H1 (cell line): ENCODE measurements around the gene SLC35D2. TPM values are rescaled to one million over a fixed set of nuclear protein-coding genes. Genes with fewer than 3 reads are reported as not detected.

Experiments used
- BRCA1 ChIP-seq: IDR thresholded peaks from 2 replicates; pipeline ENCODE4 v1.6.1; 2012; ENCODE audit warnings: low read depth, low read length, improper control_type of control experiment
- CHD7 ChIP-seq: fragments of 300-600 bp; sonication (generic); IDR thresholded peaks from 2 replicates; pipeline ENCODE4 v1.7.1; 2012; ENCODE audit warnings: low read length, moderate library complexity, mild to moderate bottlenecking, inconsistent platforms; ENCODE audit not compliant: insufficient replicate concordance
- CREB1 ChIP-seq: IDR thresholded peaks from 2 replicates; pipeline ENCODE4 v1.6.1; 2012; ENCODE audit warnings: inconsistent platforms
- KDM4A ChIP-seq: IDR thresholded peaks from one replicate; pipeline ENCODE4 v1.7.1; 2012; ENCODE audit warnings: low read depth, mild to moderate bottlenecking, moderate library complexity, low read length, inconsistent platforms; ENCODE audit not compliant: severe bottlenecking
- KDM5A ChIP-seq: fragments of 200-600 bp; IDR thresholded peaks from 2 replicates; pipeline ENCODE4 v1.7.1; 2012; ENCODE audit warnings: mild to moderate bottlenecking, low read length, inconsistent platforms, mixed read lengths
- MAFK ChIP-seq: IDR thresholded peaks from 2 replicates; pipeline ENCODE4 v1.6.1; 2012; ENCODE audit warnings: low read depth, mild to moderate bottlenecking, improper control_type of control experiment, low read length
- RAD21 ChIP-seq, 2 experiments: IDR thresholded peaks in 1 of 2; conservative IDR thresholded peaks in 1 of 2; 2 replicates each; pipeline ENCODE4 v1.6.1; 2011; ENCODE audit warnings: low read depth in 2 of 2, low read length in 2 of 2, improper control_type of control experiment in 1 of 2, inconsistent platforms in 1 of 2, mild to moderate bottlenecking in 1 of 2, moderate library complexity in 1 of 2
- RXRA ChIP-seq: IDR thresholded peaks from 2 replicates; pipeline ENCODE4 v1.6.1; 2011; ENCODE audit warnings: low read depth, mild to moderate bottlenecking, low read length, moderate library complexity; ENCODE audit not compliant: insufficient read depth
- polyA plus RNA-seq, 7 experiments: library from polyadenylated mRNA; depleted of rRNA in 3 of 7; stranded (reverse) in 5 of 7; unstranded in 2 of 7; fragments of >200 nt in 5 of 7; fragments of 200-250 nt in 2 of 7; gene quantifications; 1 replicate in 5 of 7; 2 replicates in 1 of 7; 4 replicates in 1 of 7; pipeline versions ENCODE4 v1.2.1 to v1.2.3, GENCODE V29; 2011 to 2013; ENCODE audit warnings: missing spikeins in 2 of 7, mixed read lengths in 2 of 7
- total RNA-seq: library from RNA; stranded (reverse); fragmentation: NEBNext Ultra II Directional; extraction: Animal tissue kit (Norgen Biotek cat#: 25700); gene quantifications from 2 replicates; pipeline ENCODE4 v1.2.1, GENCODE V29; 2021

Gene SLC35D2
- total and polyA plus RNA-seq, 2 of the 8 experiments (the other 6 are each of a cell fraction or from before 2014, with no cell fraction given) = 9.6 to 11.5 TPM

DNA sequence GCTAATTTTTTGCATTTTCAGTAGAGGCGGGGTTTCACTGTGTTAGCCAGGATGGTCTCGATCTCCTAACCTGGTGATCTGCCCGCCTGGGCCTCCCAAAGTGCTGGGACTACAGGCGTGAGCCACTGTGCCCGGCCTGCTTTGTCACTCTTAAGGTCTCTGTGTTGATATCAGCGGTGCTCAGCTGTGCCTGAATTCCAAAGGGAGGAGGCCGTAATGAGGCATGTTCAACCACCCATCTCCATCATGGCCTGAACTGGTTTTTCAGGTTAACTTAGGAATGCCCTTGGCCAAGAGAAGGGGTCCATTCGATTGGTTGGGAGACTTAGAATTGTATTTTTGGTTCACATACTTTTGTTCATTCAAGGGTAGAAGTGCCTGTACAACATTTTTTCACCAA is 103.6 kb downstream of the SLC35D2 start (continued):
- TF ChIP-seq CHD7 (no peak), BRCA1 (no peak), CREB1 (no peak), KDM4A (no peak), KDM5A (no peak), RAD21 (IDR thresholded peaks at IDR 0.05 in 1 of 2, conservative IDR thresholded peaks at IDR 0.05 in 1 of 2; ENCODE audit: low read depth in 2 of 2, low read length in 2 of 2) (no peak), MAFK (no peak), RXRA (no peak)
